Stimulated activated CD8-positive, alpha-beta memory T cell treated with anti-CD3 and anti-CD28 coated beads, Interleukin-12 subunit alpha, Interleukin-12 subunit beta, amount 100 ng/mL, for 24 hours (primary cell): ENCODE results near the gene CLCN1.
"Not testable (repeated sequence)": the region's sequence is repeated elsewhere in the genome, so short reads cannot be mapped to it uniquely, and the experiment has no call there.

Experiments
- DNase-seq: peaks from one replicate; pipeline ENCODE4 v3.0.0-alpha.2; 2020; ENCODE audit errors: extremely low read depth

Gene CLCN1

DNA sequence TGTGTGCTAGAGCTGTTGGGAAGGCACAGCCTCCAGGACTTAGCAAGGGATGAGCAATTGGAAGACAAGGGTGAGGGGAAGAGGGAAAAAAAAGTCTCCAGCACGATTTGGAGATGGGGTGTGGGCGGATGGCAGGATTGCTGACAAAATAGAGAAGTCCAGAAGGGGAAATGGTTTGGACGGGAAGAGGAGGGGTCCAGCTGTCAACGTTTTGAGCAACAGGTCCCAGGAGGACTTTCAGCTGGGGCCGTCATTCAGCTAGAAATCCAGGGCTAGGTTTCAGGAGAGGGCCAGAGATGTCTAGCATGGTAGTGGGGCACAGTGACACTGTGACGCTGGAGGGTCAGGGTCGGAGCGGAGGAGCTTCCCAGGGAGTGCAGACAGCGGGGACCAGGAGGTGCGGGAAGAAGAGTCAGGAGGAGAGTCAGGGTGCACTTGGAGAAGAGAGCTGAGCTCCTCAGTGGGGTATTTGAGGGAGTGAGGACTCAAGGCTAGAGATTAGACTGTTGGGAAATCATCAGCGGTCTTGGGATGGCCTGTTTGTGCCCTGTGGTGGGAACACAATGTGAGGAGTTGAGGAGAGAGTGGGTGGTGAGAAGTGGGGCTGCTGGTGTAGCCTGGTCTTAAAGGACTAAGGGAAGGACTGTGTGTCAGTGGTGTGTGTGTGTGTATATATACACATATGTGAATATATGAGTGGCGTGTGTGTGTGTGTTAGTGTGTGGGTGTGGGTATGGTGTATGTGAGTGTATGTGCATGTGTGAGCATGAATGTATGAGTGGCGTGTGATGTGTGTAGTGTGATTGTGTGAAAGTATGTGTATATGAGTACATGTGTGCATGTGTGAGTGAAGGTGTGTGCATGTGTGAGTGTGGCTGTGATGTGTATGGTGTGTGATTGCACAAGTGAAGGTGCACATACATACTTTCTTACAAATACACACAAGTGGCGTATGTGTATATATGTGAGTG lies 69.0 kb downstream of the CLCN1 start:
- DNase-seq: no peak

DNA sequence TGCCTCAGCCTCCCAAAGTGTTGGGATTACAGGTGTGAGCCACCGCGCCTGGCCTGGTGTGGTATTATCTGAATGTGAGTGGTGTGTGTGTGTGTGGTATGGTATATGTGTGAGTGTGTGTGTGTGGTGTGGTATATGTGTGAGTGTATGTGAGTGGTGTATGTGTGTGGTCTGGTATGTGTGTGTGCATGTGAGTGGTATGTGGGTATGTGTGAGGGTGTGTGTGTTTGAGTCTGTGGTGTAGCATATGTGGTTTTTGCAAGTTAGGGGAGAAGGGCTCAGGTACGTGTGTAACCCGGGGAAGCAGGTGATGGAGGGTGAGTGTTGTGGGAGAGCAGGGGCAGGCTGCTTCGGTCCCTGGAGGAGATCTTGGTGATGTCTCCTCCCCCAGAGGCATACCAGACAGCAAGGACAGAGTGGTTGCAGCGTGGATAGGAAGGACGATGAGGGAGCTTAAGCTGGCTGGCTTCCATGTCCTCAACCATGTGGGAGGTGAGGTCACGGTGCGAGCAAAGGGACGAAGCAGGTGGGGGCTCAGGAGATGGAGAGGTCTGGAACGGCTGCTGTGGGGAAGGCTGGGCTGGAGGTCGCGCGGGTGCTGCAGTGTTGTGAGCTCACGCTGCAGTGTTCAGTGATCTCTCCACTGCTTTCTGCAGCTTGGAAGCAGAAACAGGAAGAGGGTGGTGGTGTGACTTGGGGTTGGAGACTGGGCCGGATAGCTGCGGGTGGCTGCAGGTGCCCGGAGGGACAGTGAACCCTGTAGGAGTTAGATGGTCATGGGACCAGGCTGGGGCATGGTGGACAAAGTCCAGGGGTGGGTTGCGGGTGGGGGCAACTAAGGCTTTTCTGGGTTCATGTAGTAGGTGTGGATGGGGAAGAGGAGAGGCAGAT lies 70.2 kb downstream of the CLCN1 start:
- DNase-seq: no peak

DNA sequence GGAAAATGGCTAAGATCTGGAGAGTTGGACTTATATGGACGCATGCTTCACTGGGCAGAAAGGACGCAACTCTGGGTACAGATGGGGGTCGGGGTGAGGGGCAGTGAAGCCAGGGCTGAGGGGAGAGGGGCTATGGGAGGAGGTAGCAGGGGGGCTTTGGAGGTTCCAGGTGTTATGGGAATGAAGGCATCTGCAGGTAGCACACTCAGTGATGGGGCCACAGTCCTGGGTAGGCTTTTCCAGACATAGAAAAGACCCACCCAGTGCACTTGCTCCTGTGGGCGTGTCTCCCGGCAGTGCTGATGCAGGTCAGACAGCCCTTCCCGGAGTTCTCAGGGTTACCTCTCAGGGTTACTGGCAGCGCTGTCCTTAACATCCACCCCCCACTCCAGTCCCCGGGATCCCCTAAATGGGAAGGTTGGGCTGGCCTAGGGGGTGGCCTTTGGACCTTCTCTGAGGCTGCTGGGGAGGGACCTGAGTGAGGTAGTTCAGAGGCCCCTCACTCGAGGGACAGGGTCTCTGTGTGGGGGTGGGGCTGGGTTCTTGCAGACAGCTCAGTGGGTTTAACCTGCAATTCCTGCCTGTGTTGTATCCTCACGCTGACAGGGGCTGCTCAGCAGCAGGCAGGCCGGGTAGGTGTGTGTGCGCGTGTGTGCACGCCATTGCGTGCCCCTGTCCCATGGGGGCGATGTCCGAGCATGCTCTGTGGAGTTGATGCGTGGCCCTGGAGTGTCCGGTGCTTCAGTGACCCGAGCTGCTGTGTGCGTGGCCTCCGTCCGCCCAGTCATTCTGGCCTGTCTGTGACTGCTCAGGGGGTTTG lies 71.5 kb downstream of the CLCN1 start:
- DNase-seq: no peak

DNA sequence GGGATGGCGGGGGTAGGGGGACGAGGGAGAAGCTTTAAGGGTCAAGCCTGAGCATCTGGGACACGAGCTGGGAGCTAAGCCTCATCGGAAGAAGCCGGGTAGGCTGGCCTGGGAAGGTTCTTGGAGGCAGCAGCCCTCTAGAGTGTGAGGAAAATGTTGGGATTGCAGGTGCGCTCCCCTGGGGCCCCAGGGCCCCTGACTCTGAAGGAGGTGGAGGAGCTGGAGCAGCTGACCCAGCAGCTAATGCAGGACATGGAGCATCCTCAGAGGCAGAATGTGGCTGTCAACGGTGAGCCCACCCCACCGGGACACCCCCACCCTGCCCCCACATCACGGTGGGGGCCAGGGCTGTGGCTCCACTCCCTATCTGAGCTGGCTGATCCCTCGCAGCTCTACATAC lies 72.1 kb downstream of the CLCN1 start:
- no peak for DNase-seq

DNA sequence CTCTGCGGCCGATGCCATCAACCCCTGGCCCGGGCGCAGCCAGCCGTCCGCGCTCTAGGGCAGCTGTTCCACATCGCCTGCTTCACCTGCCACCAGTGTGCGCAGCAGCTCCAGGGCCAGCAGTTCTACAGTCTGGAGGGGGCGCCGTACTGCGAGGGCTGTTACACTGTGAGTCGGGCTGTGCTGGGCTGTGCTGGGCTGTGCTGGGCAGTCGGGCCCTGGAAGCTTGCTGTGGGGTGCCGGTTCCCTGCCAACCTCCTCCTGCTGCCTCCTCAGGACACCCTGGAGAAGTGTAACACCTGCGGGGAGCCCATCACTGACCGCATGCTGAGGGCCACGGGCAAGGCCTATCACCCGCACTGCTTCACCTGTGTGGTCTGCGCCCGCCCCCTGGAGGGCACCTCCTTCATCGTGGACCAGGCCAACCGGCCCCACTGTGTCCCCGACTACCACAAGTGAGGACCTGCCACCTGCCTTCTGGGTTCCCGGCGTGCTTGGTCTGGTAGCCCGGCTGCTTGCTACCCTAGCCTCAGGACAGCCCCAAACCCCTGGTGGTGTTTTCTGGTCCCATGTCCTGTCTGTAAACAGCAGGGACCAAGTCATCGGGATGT lies 72.7 kb downstream of the CLCN1 start:
- DNase-seq: no peak

DNA sequence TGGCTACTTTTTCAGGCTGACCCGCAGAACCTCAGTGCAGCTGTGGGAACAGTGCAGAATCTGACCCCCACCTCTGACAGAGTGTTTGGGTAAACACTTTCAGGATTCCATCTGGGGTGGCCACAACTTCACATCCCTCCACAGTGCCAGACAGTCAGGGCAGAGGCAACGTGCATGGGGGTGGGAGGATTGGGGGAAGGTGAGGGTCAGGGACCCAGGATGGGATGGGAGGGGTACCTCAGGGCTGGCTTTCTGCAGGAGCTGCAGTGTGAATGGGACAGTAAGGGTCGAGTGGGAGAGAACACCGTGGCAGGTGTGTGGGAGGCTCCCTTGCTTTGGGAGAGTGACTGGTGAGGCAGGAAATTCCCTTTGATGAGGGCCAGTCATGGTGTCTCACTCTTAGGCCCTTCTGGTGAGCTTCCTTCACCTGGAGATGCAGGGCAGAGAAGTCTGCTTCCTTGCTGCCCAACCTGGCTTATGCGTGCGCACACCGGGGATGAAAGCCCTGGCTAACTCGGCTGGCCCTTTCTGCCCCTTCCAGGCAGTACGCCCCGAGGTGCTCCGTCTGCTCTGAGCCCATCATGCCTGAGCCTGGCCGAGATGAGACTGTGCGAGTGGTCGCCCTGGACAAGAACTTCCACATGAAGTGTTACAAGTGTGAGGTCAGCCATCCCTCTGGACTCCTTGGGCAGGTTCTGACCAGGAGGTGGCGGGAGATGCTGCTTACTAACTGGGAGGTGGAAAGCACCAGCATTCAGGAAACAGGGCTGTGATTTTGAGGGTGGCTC lies 73.6 kb downstream of the CLCN1 start:
- DNase-seq: no peak

DNA sequence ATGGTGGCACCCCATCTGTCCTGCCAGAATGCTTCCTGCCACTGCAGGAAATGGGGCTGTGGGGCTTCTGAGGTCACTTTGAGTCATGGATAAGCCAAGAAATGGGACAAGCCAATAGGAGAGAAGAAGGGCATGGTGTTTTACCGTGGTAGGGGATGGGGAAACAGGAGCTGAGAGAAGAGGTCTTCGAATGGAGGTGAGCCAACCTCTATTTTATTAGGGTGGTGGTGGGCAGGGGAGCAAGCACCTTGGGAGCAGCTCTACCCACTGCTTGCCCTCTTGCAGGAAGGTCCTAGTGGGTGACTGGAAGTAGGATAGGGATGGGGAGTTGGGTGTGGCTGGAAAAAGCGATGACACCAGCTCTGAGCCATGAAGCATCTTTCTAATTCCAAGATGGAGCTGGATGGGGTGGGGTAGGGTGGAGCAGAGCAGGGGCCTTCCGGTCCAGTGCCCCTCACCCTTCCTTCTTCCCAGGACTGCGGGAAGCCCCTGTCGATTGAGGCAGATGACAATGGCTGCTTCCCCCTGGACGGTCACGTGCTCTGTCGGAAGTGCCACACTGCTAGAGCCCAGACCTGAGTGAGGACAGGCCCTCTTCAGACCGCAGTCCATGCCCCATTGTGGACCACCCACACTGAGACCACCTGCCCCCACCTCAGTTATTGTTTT lies 74.3 kb downstream of the CLCN1 start:
- no peak for DNase-seq

DNA sequence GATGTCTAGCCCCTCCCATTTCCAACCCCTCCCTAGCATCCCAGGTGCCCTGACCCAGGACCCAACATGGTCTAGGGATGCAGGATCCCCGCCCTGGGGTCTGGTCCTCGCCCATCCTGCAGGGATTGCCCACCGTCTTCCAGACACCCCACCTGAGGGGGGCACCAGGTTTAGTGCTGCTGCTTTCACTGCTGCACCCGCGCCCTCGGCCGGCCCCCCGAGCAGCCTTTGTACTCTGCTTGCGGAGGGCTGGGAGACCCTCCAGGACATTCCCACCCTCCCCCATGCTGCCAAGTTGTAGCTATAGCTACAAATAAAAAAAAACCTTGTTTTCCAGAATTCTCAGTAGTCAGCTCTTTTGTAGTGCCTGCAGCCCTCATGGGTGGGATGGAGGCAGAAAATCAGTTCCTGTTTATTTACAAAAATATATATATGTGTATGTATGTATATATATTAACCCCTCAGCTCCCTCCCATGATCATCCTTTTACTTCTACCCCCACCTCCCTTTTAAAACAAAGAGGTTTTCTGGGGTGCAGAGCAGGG lies 74.9 kb downstream of the CLCN1 start:
- no peak for DNase-seq

DNA sequence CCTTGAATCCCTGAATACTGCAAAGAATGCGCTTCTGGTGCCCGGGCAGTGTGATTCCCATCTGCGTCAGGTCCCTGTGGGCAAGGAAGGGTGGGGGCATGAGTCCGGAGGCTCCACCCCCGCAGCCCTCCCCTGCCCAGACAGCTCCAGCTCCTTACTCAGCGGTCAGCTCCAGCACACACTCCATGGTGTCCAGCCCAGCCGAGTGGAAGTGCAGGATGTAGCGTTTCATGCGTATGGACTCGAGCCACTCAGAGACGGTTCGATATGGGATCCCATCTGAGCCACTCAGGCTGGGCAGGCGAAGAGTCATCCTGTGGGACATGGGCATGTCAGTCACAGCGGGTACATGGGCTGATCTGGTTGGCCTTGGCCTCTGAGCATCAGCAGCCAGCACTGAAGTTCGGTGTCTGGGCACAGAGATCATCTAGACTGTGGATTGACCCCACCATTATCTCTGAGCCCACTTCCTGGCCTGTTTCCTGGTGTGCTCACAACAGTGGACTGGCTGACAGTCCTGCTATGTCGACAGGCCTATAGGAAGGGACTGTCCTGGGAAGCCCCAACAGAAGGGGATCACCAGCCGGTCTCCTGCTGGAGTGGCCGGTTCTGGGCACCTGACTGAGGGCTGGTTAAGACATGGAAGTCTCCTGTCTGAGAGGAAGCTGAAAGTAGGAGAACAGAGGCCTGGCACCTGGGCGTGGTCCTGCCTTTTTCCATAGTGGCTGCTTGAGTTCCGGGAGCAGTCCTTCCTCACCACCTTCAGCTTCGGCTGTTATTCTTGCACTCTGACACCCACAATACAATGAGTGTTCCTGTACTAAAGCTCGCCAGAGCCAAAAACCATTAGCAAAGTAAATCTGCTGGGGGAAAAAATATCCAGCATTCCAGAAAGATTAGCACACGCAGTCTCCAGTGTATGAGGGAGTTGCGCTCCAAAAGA lies 75.8 kb downstream of the CLCN1 start:
- DNase-seq: no peak

DNA sequence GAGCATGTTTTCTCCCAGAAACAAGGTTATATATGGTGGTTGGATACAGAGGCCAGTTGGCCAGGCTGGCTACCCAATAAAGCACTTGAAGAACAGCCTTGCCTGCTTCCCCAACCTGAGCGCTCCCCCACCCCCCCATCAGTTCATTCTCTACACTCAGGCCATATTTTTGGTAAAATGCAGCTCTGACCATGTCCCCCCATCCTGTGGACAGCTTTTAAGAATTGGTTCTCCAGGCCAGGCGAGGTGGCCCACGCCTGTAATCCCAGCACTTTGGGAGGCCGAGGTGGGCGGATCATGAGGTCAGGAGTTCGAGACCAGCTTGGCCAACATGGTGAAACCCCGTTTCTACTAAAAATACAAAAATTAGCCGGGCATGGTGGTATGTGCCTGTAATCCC lies 76.5 kb downstream of the CLCN1 start:
- not testable (repeated sequence) for DNase-seq

DNA sequence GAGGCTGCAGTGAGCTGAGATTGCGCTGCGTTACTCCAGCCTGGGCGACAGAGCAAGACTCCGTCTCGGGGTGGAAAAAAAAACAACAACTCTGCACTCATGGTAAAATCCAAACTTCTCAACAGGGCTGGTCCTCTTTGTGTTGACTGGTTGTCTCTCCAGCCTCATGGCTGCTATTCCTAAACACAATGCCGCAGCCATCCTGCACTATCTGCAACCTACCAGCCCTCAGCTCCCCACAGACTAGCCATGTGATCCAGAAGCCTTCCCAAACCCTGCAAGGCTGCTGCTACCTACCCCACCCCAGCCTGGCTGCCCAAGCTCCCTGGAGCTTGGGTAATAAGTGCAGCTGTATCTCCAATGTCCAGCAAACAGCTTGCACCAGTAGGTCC lies 77.0 kb downstream of the CLCN1 start:
- DNase-seq: no peak

DNA sequence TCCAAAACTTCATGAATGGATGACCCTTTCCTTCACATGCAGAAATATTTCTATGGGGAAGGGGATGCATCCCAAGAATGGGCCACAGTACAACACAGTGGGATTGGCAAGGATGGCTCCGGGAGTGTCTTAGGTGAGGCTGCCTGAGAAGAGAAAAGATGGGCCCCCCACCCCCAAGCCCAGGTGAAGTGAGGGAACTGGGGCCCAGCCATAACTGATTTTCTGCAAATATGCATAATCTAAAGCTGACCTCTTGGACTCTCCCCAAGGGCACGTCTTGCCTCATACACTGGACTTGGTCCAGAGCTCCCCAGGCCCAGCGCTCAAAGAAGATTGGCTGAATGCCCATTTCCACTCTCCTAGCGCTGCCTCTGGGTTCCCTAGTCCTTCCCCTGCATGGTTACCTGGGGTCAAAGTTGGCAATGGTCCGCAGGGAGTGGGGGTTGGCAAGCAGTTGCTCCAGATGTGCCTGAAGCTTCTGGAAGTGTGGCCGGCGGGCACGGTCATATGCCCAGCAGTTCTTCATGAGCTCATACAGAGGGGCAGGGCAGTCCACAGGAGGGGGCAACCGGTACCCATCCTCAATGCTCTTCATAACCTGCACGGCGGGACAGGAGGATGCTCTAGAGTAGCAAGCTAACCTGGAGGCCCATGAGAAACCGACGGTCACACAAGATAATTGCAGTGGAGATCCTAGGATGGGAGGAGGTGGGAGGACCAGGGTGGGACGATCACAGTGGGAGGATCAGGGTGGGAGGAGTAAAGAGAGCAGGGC lies 77.5 kb downstream of the CLCN1 start:
- DNase-seq: no peak

DNA sequence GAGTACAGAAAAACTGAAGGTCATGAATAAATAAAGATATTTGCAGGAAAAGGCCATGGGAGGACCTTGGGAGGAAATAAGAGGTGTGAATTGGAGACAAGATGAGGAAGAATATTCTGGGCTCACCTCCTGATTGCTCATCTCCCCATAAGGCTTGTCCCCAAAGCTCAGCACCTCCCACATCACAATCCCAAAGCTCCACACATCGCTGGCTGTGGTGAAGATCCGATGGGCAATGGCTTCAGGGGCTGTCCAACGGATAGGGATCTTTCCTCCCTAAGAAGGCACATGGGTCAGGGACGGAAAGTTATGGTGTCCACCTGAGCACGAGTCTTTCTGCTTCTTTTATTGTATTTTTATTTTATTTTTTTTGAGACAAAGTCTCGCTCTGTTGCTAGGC lies 78.2 kb downstream of the CLCN1 start:
- no peak for DNase-seq

DNA sequence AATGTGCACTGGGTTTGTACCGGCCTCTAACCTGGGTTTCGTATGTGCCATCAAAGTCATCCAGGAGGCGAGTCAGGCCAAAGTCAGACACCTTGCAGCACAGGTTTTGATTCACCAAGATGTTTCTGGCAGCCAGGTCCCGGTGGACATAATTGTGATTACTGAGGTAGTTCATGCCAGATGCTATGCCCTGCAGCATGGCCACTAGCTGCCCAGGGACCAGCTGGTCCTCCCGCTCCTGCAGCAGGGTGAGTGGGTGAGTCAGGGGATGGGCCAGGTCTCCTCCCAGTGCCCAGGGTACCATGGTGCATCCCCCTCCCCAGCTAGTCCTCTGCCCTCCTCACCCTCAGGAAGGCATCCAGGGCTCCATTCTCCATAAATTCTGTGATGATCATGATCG lies 78.9 kb downstream of the CLCN1 start:
- no peak for DNase-seq

DNA sequence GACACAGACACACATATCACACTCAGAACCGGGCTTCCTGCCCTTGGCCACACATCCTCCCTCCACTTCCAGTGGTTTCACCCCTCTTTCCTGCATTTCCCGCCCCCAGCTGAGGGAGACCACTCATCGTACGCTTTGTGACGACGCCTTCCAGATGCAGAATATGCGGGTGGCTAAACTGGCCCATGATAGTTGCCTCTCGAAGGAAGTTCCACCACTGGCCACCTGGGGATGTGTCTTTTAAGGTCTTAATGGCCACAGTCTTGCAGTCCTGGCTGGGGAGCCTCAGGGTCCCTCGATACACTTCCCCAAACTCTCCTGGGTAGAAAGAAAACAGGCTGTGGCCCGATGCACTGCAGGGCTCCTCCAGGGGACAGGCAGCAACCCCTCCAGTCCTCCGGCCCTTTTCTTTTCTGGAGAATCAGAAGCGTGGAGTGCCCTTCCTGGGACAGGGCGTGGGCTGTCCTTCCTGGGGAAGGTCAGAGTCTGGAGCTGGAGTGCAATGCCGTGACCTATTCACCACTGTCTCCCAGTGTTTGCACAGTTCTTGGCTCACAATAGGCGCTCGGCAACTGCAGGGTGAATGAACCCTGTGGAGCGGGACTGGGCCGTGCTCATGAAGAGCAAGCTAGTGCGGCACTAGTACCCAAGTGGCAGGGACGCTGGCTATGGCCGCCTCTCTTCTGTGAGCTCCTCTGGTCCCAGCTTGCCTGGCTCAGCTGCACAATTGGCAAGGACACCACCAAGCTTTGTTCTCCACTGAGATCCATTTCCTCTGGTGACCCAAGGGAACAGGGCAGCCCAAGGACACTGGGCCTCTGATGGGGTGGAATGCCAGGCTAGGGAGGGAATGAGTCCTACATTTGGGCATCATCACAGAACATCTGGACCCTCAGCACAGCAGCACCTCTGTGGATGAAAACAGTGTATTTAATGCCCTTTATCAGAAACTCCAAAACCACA lies 79.6 kb downstream of the CLCN1 start:
- no peak for DNase-seq

DNA sequence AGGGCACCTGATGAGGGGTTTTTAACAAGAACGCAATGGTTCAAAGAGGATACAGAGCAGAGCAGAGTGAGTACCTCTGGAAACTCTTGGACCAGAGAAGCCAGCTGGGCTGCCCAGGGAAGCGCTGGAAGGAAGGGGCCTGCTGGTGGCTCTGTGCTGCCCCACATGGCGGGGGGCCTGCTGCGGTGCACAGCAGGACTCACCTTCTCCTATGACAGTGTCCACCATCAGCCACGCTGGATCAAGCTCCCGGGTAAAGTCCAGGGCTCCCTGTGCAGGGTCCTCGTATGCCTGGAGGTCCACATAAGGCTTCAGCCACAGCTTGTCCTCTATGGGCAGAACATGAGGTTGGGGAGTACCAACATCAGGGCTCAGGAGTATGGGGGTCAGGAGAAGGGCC lies 80.3 kb downstream of the CLCN1 start:
- DNase-seq: no peak
